ENCODE data around the gene PNPLA7. TPM values are rescaled to one million over a fixed set of nuclear protein-coding genes. Genes with fewer than 3 reads are reported as not detected.
A peak's percentile ranks its signal among the peaks of the same experiment; 100 is the strongest.

PNPLA7 gene
- total RNA-seq (2021; fragmentation: NEBNext Ultra II Directional; extraction: Animal tissue kit (Norgen Biotek cat#: 25700)) (0.47 and 0.57 TPM in 2 replicates), polyA plus RNA-seq (2011; rRNA removed) (0.35 and 0.36 TPM in 2 replicates), polyA minus RNA-seq (2011; rRNA and poly(A)+ RNA removed) (0.38 and 0.54 TPM in 2 replicates)
- polyA plus RNA-seq (2011; cell fraction: cytosol; rRNA removed), result 0.35 TPM
- polyA plus RNA-seq (2011; cell fraction: nucleus; rRNA removed), result 2.7 TPM
- polyA plus RNA-seq (2012, experiment 1 of 2), result 0.48 to 1.3 TPM (median 0.82 TPM) in 4 replicates
- 0.24 TPM for polyA plus RNA-seq (2012, experiment 2 of 2)
- 0.22 TPM for polyA plus RNA-seq (2013, experiment 1 of 2)
- 0.17 TPM for polyA plus RNA-seq (2013, experiment 2 of 2)
- polyA minus RNA-seq (2011; cell fraction: cytosol; rRNA and poly(A)+ RNA removed), result not detected
- polyA minus RNA-seq (2011; cell fraction: nucleus; rRNA and poly(A)+ RNA removed), result 0.80 TPM
- long read RNA-seq, experiment 1, partial matches to known transcripts, result 0 of 1 reads
- long read RNA-seq, experiment 1, other reads (novel, unspliced or antisense), result 1 of 1 reads
- long read RNA-seq, experiment 2, result 0 reads

GRCh38 chr9:137550231-137550621 is at the start of gene PNPLA7:
Gene PNPLA7 (minus strand): TSS chr9:137550402. CDS start chr9:137550197, 205 bp downstream.
- Histone ChIP-seq H3K79me1 (ENCODE audit: low read depth, low read length) (peaks cover 5% of the 10 kb centered on the region; the same call in 1 of the 2 replicates), H3K18ac (ENCODE audit: extremely low read depth, low read length) (no peak within 1 kb of the TSS; the same call in 1 of the 2 replicates), H2BK15ac (ENCODE audit: low read length) (no peak within 1 kb of the TSS), H2BK5ac (ENCODE audit: low read depth, low read length) (no peak within 1 kb of the TSS), H2AFZ (ENCODE audit: low read length) (no peak within 1 kb of the TSS), H3K14ac (ENCODE audit: insufficient read length) (no peak within 1 kb of the TSS), H3K56ac (replicated peaks; ENCODE audit: insufficient read length, low read depth, low read length) (no peak within 1 kb of the TSS), H3K9ac (replicated peaks in 1 of 4; ENCODE audit: extremely low read depth in 1 of 4, low read depth in 3 of 4, low read length in 3 of 4) (0 out of 7 replicates have a peak within 1 kb of the TSS, but pooled peaks of 2 of the 4 experiments have one; percentile 8 to 19), H3K4me3 (ENCODE audit: extremely low read depth in 1 of 4, insufficient read depth in 2 of 4, low read depth in 3 of 4, low read length in 4 of 4) (peak within 1 kb of the TSS; percentile 35 to 78 (median 52)), H4K20me1 (replicated peaks in 1 of 2; ENCODE audit: control insufficient read depth in 1 of 2, insufficient read depth in 2 of 2, low read length in 2 of 2) (peaks cover 4 to 6% of the 10 kb centered on the region in 2 experiments), H3K4me1 (replicated peaks in 1 of 4; ENCODE audit: control insufficient read depth in 3 of 4, insufficient read depth in 4 of 4, low read length in 3 of 4) (peaks cover 0 to 7% (median 1%) of the 10 kb centered on the region in 4 experiments; a peak in 3 of 7 replicates), H2BK20ac (ENCODE audit: low read length) (no peak within 1 kb of the TSS), H4K8ac (ENCODE audit: extremely low read depth, insufficient read depth, low read length) (peak within 1 kb of the TSS; percentile 25; the same call in 1 of the 2 replicates), H3K23me2 (ENCODE audit: low read depth, low read length) (peaks cover 7% of the 10 kb centered on the region; the same call in 1 of the 2 replicates), H4K5ac (ENCODE audit: insufficient read length, low read depth, low read length) (no peak within 1 kb of the TSS), H3K79me2 (ENCODE audit: control insufficient read depth in 1 of 2, insufficient read depth in 2 of 2, low read length in 2 of 2) (no peaks in the 10 kb centered on the region), H2AK5ac (ENCODE audit: low read depth, low read length) (no peak within 1 kb of the TSS), H3K36me3 (ENCODE audit: control insufficient read depth in 2 of 4, insufficient read depth in 4 of 4, low read length in 3 of 4) (peaks cover 2 to 4% (median 4%) of the 10 kb centered on the region in 4 experiments; a peak in 4 of 8 replicates), H4K91ac (replicated peaks; ENCODE audit: insufficient read length, low read length) (peak within 1 kb of the TSS; percentile 65), H3K27me3 (replicated peaks in 1 of 4; ENCODE audit: control insufficient read depth in 3 of 4, extremely low read depth in 1 of 4, insufficient read depth in 3 of 4, low read length in 3 of 4) (no peaks in the 10 kb centered on the region), H3K23ac (ENCODE audit: insufficient read length) (no peak within 1 kb of the TSS), H3K9me3 (ENCODE audit: insufficient read depth in 2 of 2, low read depth in 1 of 2, low read length in 1 of 2) (peaks cover 7 to 12% of the 10 kb centered on the region in 2 experiments; a peak in 3 of 4 replicates), H3K27ac (ENCODE audit: low read depth, low read length) (no peak within 1 kb of the TSS), H2BK12ac (ENCODE audit: low read depth, low read length) (no peak within 1 kb of the TSS), H3K4me2 (ENCODE audit: insufficient read depth in 1 of 2, low read depth in 2 of 2, low read length in 2 of 2) (peak within 1 kb of the TSS; percentile 24 to 85), H3K4ac (replicated peaks; ENCODE audit: insufficient read length, low read depth, low read length) (no peak within 1 kb of the TSS), H2BK120ac (replicated peaks; ENCODE audit: low read depth, low read length) (no peak within 1 kb of the TSS)
- WGBS, 2 experiments (ENCODE audit: extremely low coverage in 1 of 2, insufficient coverage in 1 of 2, insufficient read length in 1 of 2, insufficient replicate concordance in 2 of 2, low coverage in 1 of 2, low lambda C conversion rate in 2 of 2, missing lambda C conversion rate in 1 of 2), result 14% methylated on average over 11 of the region's 13 CpGs; no CpG with 5 or more reads in 1 of the 2 experiments
- ChIA-PET POLR2A (ENCODE audit: partially characterized antibody) (interaction anchor here (0.8 to 1.5 kb wide), 4 partner anchors 16 to 309 kb away, joined by 3 read pairs; partner anchors contain the start of genes EHMT1 and TUBB4B), CTCF (ENCODE audit: partially characterized antibody) (interaction anchor here (0.6 kb wide), 3 partner anchors 10 to 248 kb away, joined by 3 read pairs; partner anchors contain the start of gene NRARP)
- DNase-seq (ENCODE audit: low read depth in 1 of 2, low spot score in 2 of 2) (peak; percentile 27 to 81), FAIRE-seq (no peak)
- TF ChIP-seq SAP30 (IDR thresholded peaks at IDR 0.05; ENCODE audit: insufficient read depth, insufficient replicate concordance, low read length) (no peak), TAF7 (optimal IDR thresholded peaks at IDR 0.05; ENCODE audit: borderline replicate concordance, low read depth, low read length) (no peak), SIN3A (conservative IDR thresholded peaks at IDR 0.05 in 1 of 2, IDR thresholded peaks at IDR 0.05 in 1 of 2; ENCODE audit: low read depth in 1 of 2, low read length in 2 of 2) (peak in 1 of 2 experiments; percentile 87; a peak in 2 of 4 replicates), HDAC2 (IDR thresholded peaks at IDR 0.05; ENCODE audit: borderline replicate concordance in 1 of 2, low read depth in 2 of 2, low read length in 2 of 2) (peak in 1 of 2 experiments; percentile 45; a peak in 1 of 4 replicates), EZH2 (IDR thresholded peaks at IDR 0.05; ENCODE audit: low read depth, low read length, severe bottlenecking) (no peak), POLR2A (IDR thresholded peaks at IDR 0.05; ENCODE audit: control extremely low read depth in 1 of 2, low read depth in 2 of 2, low read length in 2 of 2) (no peak)
- TF ChIP-seq, protein P1, sequence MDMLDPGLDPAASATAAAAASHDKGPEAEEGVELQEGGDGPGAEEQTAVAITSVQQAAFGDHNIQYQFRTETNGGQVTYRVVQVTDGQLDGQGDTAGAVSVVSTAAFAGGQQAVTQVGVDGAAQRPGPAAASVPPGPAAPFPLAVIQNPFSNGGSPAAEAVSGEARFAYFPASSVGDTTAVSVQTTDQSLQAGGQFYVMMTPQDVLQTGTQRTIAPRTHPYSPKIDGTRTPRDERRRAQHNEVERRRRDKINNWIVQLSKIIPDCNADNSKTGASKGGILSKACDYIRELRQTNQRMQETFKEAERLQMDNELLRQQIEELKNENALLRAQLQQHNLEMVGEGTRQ (IDR thresholded peaks at IDR 0.05; ENCODE audit: low read length), result peak; percentile 63
- TF ChIP-seq, protein P2, sequence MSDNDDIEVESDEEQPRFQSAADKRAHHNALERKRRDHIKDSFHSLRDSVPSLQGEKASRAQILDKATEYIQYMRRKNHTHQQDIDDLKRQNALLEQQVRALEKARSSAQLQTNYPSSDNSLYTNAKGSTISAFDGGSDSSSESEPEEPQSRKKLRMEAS (IDR thresholded peaks at IDR 0.05), result peak; percentile 93

Measured in H1 (cell line).